ENCODE data around the gene FDXACB1.

Gene FDXACB1

DNA sequence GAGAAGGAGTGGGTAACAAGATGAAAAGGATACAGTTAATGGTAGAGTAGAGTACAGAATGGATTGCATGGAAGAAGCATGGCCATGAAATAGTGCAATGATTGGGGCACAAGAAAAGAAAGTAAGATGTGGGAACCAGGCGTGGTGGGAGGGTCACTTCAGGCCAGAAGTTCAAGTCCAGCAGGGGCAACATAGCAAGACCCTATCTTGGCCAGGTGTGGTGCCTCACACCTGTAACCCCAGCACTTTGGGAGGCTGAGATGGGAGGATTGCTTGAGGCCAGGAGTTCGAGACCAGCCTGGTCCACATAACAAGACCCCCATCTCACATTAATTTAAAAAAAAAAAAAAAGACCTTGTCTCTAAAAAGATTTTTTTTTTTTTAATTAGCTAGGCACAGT is 38.3 kb upstream of the FDXACB1 start:
- Histone ChIP-seq H3K27me3 (ENCODE audit: control insufficient read depth, insufficient read depth, low read length) (no peaks in the 10 kb centered on the region), H3K9ac (ENCODE audit: low read depth, low read length) (no peak overlapping the region), H3K9me3 (ENCODE audit: control insufficient read depth, insufficient read depth, low read length) (no peaks in the 10 kb centered on the region), H3K4me3 (ENCODE audit: low read depth, low read length) (no peak overlapping the region), H3K36me3 (ENCODE audit: control insufficient read depth, insufficient read depth, low read length) (no peaks in the 10 kb centered on the region), H3K4me1 (ENCODE audit: control insufficient read depth, insufficient read depth, low read length) (peaks cover 8% of the 10 kb centered on the region)

DNA sequence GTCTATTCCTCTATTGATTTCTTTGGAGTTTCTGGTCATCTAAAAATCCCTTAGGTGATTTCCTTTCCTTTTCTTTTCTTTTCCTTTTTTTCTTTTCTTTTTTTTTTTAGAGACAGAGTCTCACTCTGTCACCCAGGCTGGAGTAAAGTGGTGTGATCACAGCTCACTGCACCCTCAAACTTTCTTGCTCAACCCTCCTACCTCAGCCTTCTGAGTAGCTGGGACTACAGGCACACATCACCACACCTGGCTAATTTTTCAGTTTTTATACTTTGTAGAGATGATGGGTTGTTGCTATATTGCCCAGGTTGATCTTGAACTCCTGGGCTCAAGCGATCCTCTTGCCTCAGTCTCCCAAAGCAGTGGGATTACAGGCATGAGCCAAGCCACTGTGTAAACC is 37.8 kb upstream of the FDXACB1 start:
- H3K4me1 ChIP-seq (ENCODE audit: control insufficient read depth, insufficient read depth, low read length): peaks cover 12% of the 10 kb centered on the region
- H3K9me3 ChIP-seq (ENCODE audit: control insufficient read depth, insufficient read depth, low read length): no peaks in the 10 kb centered on the region
- no peaks in the 10 kb centered on the region for H3K36me3 ChIP-seq (ENCODE audit: control insufficient read depth, insufficient read depth, low read length)
- no peak overlapping the region for H3K4me3 ChIP-seq (ENCODE audit: low read depth, low read length)
- H3K9ac ChIP-seq (ENCODE audit: low read depth, low read length): no peak overlapping the region
- H3K27me3 ChIP-seq (ENCODE audit: control insufficient read depth, insufficient read depth, low read length): no peaks in the 10 kb centered on the region

DNA sequence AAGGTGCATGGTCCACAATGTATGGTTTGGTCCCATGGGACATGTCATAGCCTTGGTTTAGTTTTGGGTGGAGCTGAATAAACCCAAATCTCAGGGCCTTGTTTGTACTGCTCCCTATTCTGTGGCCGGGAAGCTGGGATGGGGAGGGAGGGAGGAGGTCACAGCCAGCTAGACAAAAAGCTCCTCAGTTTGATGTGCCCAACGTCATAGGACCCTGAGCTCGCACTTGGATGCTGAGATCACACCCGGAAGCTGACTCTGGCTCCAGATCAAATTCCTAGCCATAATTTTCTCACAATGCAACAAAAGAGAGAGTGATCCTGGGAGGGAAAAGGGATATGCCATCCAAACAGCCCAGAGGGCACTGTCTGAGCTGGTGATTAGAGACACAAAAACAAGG is 35.0 kb upstream of the FDXACB1 start:
- H3K9ac ChIP-seq (ENCODE audit: low read depth, low read length): no peak overlapping the region
- no peaks in the 10 kb centered on the region for H3K9me3 ChIP-seq (ENCODE audit: control insufficient read depth, insufficient read depth, low read length)
- peaks cover 17% of the 10 kb centered on the region for H3K4me1 ChIP-seq (ENCODE audit: control insufficient read depth, insufficient read depth, low read length)
- no peaks in the 10 kb centered on the region for H3K36me3 ChIP-seq (ENCODE audit: control insufficient read depth, insufficient read depth, low read length)
- H3K4me3 ChIP-seq (ENCODE audit: low read depth, low read length): peak overlapping the region; percentile 47
- no peaks in the 10 kb centered on the region for H3K27me3 ChIP-seq (ENCODE audit: control insufficient read depth, insufficient read depth, low read length)

- H3K9ac ChIP-seq (ENCODE audit: low read depth, low read length): no peak overlapping the region
- no peaks in the 10 kb centered on the region for H3K36me3 ChIP-seq (ENCODE audit: control insufficient read depth, insufficient read depth, low read length)
- H3K4me1 ChIP-seq (ENCODE audit: control insufficient read depth, insufficient read depth, low read length): peaks cover 15% of the 10 kb centered on the region
- H3K9me3 ChIP-seq (ENCODE audit: control insufficient read depth, insufficient read depth, low read length): no peaks in the 10 kb centered on the region
- H3K27me3 ChIP-seq (ENCODE audit: control insufficient read depth, insufficient read depth, low read length): no peaks in the 10 kb centered on the region
- H3K4me3 ChIP-seq (ENCODE audit: low read depth, low read length): peak overlapping the region; percentile 47
Measured at GRCh38 chr11:111913031-111913861, 34.3 kb upstream of the FDXACB1 start.

GRCh38 chr11:111912535-111912934 is 33.6 kb upstream of the FDXACB1 start, which contains the start of gene HSPB2:
HSPB2 (plus strand) TSS chr11:111912734; CDS start chr11:111912830, 96 bp downstream.
- H3K4me1 ChIP-seq (ENCODE audit: control insufficient read depth, insufficient read depth, low read length): peaks cover 13% of the 10 kb centered on the region
- peak within 1 kb of the TSS; percentile 26 for H3K9ac ChIP-seq (ENCODE audit: low read depth, low read length)
- no peaks in the 10 kb centered on the region for H3K9me3 ChIP-seq (ENCODE audit: control insufficient read depth, insufficient read depth, low read length)
- peak within 1 kb of the TSS; percentile 47 for H3K4me3 ChIP-seq (ENCODE audit: low read depth, low read length)
- H3K36me3 ChIP-seq (ENCODE audit: control insufficient read depth, insufficient read depth, low read length): no peaks in the 10 kb centered on the region
- no peaks in the 10 kb centered on the region for H3K27me3 ChIP-seq (ENCODE audit: control insufficient read depth, insufficient read depth, low read length)

- H3K27me3 ChIP-seq (ENCODE audit: control insufficient read depth, insufficient read depth, low read length): no peaks in the 10 kb centered on the region
- peaks cover 13% of the 10 kb centered on the region for H3K4me1 ChIP-seq (ENCODE audit: control insufficient read depth, insufficient read depth, low read length)
- no peaks in the 10 kb centered on the region for H3K36me3 ChIP-seq (ENCODE audit: control insufficient read depth, insufficient read depth, low read length)
- H3K9ac ChIP-seq (ENCODE audit: low read depth, low read length): peak within 1 kb of the TSS; percentile 26
- peak within 1 kb of the TSS; percentile 47 for H3K4me3 ChIP-seq (ENCODE audit: low read depth, low read length)
- H3K9me3 ChIP-seq (ENCODE audit: control insufficient read depth, insufficient read depth, low read length): no peaks in the 10 kb centered on the region
Measured at GRCh38 chr11:111911563-111912401, 32.8 kb upstream of the FDXACB1 start, which contains the start of gene CRYAB. CRYAB (minus strand) TSS chr11:111911770; CDS start chr11:111911724, 46 bp downstream.

GRCh38 chr11:111910676-111911562 is 32.0 kb upstream of the FDXACB1 start:
- Histone ChIP-seq H3K27me3 (ENCODE audit: control insufficient read depth, insufficient read depth, low read length) (no peaks in the 10 kb centered on the region), H3K36me3 (ENCODE audit: control insufficient read depth, insufficient read depth, low read length) (no peaks in the 10 kb centered on the region), H3K4me3 (ENCODE audit: low read depth, low read length) (no peak overlapping the region), H3K9me3 (ENCODE audit: control insufficient read depth, insufficient read depth, low read length) (no peaks in the 10 kb centered on the region), H3K4me1 (ENCODE audit: control insufficient read depth, insufficient read depth, low read length) (peaks cover 13% of the 10 kb centered on the region), H3K9ac (ENCODE audit: low read depth, low read length) (no peak overlapping the region)

DNA sequence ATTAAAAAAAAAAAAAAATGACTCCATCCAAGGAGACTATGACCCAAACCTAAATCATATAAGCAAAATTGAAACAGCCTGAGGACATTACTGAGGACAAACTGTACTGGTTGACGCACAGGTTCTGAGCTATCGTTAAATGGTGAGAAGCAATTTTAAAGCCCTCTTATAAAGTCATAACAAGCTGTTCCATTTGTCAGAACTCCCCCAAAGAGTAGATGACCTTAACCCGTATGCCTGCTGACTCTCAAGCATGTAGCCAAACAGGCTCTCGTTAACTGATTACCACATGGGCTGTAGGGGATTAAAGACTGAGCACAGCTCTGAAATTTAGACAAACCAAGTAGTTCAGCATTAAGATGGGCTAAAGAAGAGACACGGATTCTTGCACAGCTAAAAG is 30.4 kb upstream of the FDXACB1 start:
- H3K27me3 ChIP-seq (ENCODE audit: control insufficient read depth, insufficient read depth, low read length): no peaks in the 10 kb centered on the region

GRCh38 chr11:111908639-111909305 is 29.8 kb upstream of the FDXACB1 start:
- Histone ChIP-seq H3K4me1 (ENCODE audit: control insufficient read depth, insufficient read depth, low read length) (peaks cover 12% of the 10 kb centered on the region), H3K27me3 (ENCODE audit: control insufficient read depth, insufficient read depth, low read length) (no peaks in the 10 kb centered on the region), H3K4me3 (ENCODE audit: low read depth, low read length) (no peak overlapping the region), H3K9me3 (ENCODE audit: control insufficient read depth, insufficient read depth, low read length) (no peaks in the 10 kb centered on the region), H3K36me3 (ENCODE audit: control insufficient read depth, insufficient read depth, low read length) (no peaks in the 10 kb centered on the region), H3K9ac (ENCODE audit: low read depth, low read length) (no peak overlapping the region)

More for the DNA sequence above, 30.4 kb upstream of the FDXACB1 start:
- Histone ChIP-seq H3K4me1 (ENCODE audit: control insufficient read depth, insufficient read depth, low read length) (peaks cover 13% of the 10 kb centered on the region), H3K9me3 (ENCODE audit: control insufficient read depth, insufficient read depth, low read length) (no peaks in the 10 kb centered on the region), H3K9ac (ENCODE audit: low read depth, low read length) (no peak overlapping the region), H3K4me3 (ENCODE audit: low read depth, low read length) (no peak overlapping the region), H3K36me3 (ENCODE audit: control insufficient read depth, insufficient read depth, low read length) (no peaks in the 10 kb centered on the region)

DNA sequence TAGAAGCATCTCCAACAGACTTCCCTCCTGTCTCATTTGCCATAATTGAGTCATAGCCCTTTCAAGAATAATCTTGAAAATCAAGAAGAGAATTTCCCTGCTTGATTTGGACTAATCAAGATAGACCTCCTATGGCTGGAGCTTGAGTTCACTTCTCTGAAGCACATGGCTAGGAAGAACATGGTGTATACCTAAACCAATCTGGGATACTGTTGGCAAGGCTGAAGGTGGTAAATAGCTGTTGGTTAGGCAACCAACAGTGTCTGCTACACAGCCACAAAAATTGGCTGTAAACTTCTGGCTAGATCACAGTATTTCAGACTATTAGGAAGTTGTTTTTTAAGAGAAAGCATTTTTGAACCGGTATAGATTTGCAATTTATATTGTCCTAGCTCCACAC is 27.7 kb upstream of the FDXACB1 start:
- Histone ChIP-seq H3K9ac (ENCODE audit: low read depth, low read length) (no peak overlapping the region), H3K9me3 (ENCODE audit: control insufficient read depth, insufficient read depth, low read length) (no peaks in the 10 kb centered on the region), H3K4me1 (ENCODE audit: control insufficient read depth, insufficient read depth, low read length) (peaks cover 5% of the 10 kb centered on the region), H3K36me3 (ENCODE audit: control insufficient read depth, insufficient read depth, low read length) (no peaks in the 10 kb centered on the region), H3K4me3 (ENCODE audit: low read depth, low read length) (no peak overlapping the region), H3K27me3 (ENCODE audit: control insufficient read depth, insufficient read depth, low read length) (no peaks in the 10 kb centered on the region)

DNA sequence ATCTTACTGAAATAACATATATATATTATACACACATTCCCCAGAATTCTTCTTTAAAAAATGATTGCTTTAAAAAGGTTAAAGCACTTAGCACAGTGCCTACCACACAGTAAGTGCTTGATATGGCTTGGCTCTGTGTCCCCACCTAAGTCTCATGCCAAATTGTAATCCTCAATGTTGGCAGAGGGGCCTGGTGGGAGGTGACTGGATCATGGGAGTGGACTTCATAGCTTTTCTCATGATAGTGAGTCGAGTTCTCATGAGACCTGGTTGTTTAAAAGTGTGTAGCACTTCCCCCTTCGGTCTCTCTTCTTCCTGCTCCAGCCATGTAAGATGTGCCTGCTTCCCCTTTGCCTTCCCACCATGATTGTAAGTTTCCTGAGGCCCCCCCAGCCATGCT is 26.4 kb upstream of the FDXACB1 start:
- H3K9ac ChIP-seq (ENCODE audit: low read depth, low read length): no peak overlapping the region
- no peaks in the 10 kb centered on the region for H3K27me3 ChIP-seq (ENCODE audit: control insufficient read depth, insufficient read depth, low read length)
- no peaks in the 10 kb centered on the region for H3K9me3 ChIP-seq (ENCODE audit: control insufficient read depth, insufficient read depth, low read length)
- no peak overlapping the region for H3K4me3 ChIP-seq (ENCODE audit: low read depth, low read length)
- H3K36me3 ChIP-seq (ENCODE audit: control insufficient read depth, insufficient read depth, low read length): no peaks in the 10 kb centered on the region
- peaks cover 5% of the 10 kb centered on the region for H3K4me1 ChIP-seq (ENCODE audit: control insufficient read depth, insufficient read depth, low read length)

Measured in iPS-15b (cell line).